ENCODE data around the gene EYA3.
"Not testable (repeated sequence)": the region's sequence is repeated elsewhere in the genome, so short reads cannot be mapped to it uniquely, and the experiment has no call there.

Gene EYA3

GRCh38 chr1:28028873-28029654, 59.3 kb downstream of the EYA3 start:
- no peak for DNase-seq (ENCODE audit: low read depth, low spot score)

GRCh38 chr1:28027660-28028059, 60.8 kb downstream of the EYA3 start:
- no peak for DNase-seq (ENCODE audit: low read depth, low spot score)

DNA sequence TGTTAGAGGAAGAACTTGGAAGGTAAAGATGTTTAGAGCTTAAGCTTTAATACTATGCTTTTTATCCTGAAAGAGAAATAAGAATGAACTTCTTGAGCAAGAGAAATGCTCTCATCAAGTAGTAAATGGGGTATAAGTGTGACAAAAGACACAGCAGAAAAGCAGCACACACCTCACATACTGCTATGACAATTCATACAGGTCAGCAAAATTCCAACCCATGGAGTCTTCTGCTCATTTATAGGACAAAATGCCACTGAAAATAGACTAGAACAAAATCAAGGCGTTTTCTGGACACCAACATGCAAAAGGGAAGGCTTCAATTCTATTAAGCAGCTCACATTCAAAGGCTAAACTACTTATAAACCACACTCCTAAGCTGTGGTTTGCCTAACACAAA, 61.2 kb downstream of the EYA3 start:
- no peak for DNase-seq (ENCODE audit: low read depth, low spot score)

DNA sequence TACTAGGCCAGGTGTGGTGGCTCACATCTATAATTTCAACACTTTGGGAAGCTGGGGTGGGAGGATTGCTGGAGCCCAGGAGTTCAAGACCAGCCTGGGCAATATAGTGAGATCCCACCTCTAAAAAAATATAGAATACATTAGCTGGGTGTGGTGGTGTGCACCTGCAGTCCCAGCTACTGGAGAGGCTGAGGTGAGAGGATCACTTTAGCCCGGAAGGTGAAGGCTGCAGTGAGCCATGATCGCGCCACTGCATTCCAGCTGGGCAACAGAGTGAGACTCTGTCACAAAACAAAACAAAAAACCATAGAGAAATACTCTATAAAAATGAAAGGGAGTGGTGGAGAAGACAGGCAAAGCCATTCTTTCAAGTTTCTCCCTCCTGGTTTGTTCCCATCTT, 62.1 kb downstream of the EYA3 start:
- no peak for DNase-seq (ENCODE audit: low read depth, low spot score)

DNA sequence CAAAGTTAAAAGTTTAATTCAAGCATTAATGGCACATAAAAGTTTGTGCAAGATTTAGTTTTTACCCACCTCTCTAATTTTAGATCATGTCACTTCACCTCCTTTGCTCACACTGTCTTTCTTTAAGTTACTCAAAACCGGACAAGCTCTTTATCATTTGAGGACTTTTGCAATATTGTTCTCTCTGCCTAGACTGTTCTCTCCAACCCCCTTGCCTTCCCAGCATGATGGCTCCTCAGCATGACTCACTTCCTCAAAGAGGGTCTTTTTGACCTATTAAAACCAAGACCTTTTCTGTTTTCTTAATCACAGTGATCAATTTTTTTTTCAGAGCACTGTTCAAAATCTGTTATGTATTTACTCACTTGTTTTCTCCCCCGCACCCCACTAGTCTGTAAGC, 67.3 kb downstream of the EYA3 start:
- no peak for DNase-seq (ENCODE audit: low read depth, low spot score)

- DNase-seq (ENCODE audit: low read depth, low spot score) = no peak
These were observed 77.4 kb downstream of the EYA3 start for GRCh38 chr1:28010969-28011368.

DNA sequence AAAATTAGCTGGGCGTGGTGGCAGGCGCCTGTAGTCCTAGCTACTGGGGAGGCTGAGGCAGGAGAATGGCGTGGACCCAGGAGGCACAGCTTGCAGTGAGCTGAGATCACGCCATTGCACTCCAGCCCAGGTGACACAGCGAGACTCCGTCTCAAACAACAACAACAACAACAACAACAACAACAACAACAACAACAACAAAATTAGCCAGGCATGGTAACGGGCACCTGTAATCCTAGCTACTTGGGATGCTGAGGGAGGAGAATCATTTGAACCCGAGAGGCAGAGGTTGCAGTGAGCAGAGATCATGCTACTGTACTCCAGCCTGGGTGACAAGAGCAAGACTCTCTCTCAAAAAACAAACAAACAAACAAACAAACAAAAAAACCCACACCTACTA, 85.3 kb downstream of the EYA3 start:
- not testable (repeated sequence) for DNase-seq (ENCODE audit: low read depth, low spot score)

GRCh38 chr1:28002600-28002999, 85.8 kb downstream of the EYA3 start:
- no peak for DNase-seq (ENCODE audit: low read depth, low spot score)

- DNase-seq (ENCODE audit: low read depth, low spot score) = no peak
These were observed 89.4 kb downstream of the EYA3 start for GRCh38 chr1:27999055-27999454.

DNA sequence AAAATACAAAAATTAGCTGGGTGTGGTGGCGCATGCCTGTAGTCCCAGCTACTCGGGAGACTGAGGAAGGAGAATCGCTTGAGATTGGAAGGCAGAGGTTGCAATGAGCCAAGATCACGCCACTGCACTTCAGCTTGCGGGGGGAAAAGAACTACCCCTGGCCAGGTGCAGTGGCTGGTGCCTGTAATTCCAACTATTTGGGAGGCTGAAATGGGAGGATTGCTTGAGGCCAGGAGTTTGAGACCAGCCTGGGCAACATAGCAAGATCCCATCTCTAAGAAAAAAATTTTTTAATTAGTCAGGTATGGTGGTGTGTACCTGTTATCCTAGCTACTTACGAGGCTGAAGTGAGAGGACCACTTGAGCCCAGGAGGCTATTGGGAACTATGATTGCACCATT, 93.9 kb downstream of the EYA3 start:
- DNase-seq (ENCODE audit: low read depth, low spot score) = not testable (repeated sequence)

DNA sequence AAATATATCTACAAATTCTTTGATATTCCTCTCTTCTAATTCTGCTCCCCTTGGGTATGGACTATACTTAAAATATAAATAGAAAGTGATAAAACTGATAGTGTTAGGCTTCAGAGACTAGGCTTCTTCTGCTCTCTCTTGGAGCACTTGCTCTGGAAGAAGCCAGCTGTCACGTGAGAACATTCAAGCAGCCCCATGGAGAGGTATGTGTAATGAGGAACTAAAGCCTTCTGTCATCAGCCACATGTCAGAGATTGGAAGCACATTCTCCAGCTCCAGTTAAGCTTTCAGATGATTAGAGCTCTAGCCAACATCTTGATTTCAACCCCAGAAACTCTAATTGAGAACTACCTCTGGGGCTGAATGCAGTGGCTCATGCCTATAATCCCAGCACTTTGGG, 94.3 kb downstream of the EYA3 start:
- DNase-seq (ENCODE audit: low read depth, low spot score) = no peak

- no peak for DNase-seq (ENCODE audit: low read depth, low spot score)
These were observed 95.2 kb downstream of the EYA3 start for GRCh38 chr1:27993241-27993640.

DNA sequence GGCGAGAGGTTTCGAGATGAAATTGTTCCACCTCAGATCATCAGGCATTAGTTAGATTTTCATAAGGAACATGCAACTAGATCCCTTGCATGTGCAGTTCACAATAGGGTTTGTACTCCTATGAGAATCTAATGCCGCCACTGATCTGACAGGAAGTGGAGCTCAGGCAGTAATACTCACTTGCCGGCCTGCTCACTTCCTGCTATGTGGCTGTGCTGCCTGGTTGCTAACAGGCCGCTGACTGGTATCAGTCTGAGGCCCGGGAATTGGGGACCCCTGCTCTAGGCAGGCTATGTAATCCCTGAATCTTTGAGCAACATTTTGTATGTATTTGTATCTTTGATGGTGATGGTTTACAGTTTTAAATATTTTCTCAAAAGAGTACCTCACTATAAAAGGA, 96.1 kb downstream of the EYA3 start:
- DNase-seq (ENCODE audit: low read depth, low spot score) = peak; percentile 2

- DNase-seq (ENCODE audit: low read depth, low spot score) = no peak
These were observed 97.4 kb downstream of the EYA3 start for GRCh38 chr1:27990920-27991537.

- no peak for DNase-seq (ENCODE audit: low read depth, low spot score)
These were observed 107.3 kb downstream of the EYA3 start for GRCh38 chr1:27981145-27981544.

- DNase-seq (ENCODE audit: low read depth, low spot score) = no peak
These were observed 108.1 kb downstream of the EYA3 start for GRCh38 chr1:27980216-27980845.

- DNase-seq (ENCODE audit: low read depth, low spot score) = no peak
These were observed 108.6 kb downstream of the EYA3 start for GRCh38 chr1:27979859-27980201.

DNA sequence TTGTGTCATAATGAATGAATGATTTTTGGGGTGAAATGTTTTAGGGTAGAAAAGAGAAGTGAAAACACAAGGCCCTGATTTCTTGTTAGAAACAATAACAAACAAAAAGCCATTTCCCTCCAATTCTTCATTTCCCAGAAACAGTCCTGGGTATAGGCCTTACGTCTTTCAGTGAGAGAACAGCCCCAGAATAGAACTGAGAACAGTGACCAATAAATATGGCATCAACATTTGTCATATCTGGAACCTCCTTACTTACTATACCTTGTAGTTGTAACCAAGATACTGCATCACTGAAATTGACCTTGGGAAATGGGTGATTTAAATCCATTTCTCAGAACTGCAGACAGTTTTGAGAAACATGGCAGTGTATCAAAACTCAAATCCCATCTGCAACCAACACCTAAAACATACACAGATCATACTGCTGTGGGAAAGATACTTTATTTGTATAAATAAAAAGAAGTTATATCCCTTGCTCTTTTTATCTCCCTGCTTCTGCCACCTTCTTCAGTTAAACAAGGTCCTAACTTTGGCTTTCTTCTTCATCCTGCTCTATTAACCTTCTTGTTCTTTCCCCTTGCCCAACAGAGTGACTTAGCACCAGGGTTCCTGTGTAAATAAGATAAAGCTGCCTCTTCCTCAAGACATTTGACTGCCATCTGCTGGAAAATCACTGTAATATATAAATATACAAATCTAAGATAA, 109.1 kb downstream of the EYA3 start:
- DNase-seq (ENCODE audit: low read depth, low spot score) = no peak

- no peak for DNase-seq (ENCODE audit: low read depth, low spot score)
These were observed 114.0 kb downstream of the EYA3 start for GRCh38 chr1:27974417-27974781.

- DNase-seq (ENCODE audit: low read depth, low spot score) = no peak
These were observed 114.5 kb downstream of the EYA3 start for GRCh38 chr1:27973771-27974416.

DNA sequence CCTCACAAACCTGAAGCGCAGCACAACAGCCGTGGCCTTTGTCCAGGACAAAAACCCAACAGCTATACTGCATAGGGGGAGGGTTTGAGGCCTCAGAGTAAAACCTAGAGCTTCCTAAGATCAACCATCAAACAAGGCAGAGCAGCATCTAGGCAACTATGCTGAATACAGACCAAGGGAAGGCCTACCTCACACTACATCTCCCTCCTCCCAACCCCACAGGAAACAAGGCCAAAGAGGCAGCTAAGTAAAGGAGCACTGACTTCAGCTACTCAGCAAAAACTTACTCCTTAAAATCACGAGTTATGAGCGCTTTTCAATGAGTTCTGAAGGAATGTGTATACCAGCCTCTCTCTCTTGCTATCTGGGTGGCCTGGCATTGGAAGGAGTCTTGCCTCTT, 116.3 kb downstream of the EYA3 start:
- DNase-seq (ENCODE audit: low read depth, low spot score) = no peak

- no peak for DNase-seq (ENCODE audit: low read depth, low spot score)
These were observed 116.7 kb downstream of the EYA3 start for GRCh38 chr1:27971674-27972073.

Measured in activated naive CD8-positive, alpha-beta T cell treated with anti-CD3 and anti-CD28 coated beads, Interleukin-2, amount 50 U/mL, for 16 hours (primary cell).